Stimulated activated CD8-positive, alpha-beta memory T cell treated with anti-CD3 and anti-CD28 coated beads, Interleukin-7, amount 100 ng/mL, for 24 hours (primary cell): Measurements from ENCODE around the gene RPL27.

ENCODE experiments used
- DNase-seq: peaks from one replicate; pipeline ENCODE4 v3.0.0-alpha.2; 2020; ENCODE audit warnings: low read depth

The RPL27 gene

DNA sequence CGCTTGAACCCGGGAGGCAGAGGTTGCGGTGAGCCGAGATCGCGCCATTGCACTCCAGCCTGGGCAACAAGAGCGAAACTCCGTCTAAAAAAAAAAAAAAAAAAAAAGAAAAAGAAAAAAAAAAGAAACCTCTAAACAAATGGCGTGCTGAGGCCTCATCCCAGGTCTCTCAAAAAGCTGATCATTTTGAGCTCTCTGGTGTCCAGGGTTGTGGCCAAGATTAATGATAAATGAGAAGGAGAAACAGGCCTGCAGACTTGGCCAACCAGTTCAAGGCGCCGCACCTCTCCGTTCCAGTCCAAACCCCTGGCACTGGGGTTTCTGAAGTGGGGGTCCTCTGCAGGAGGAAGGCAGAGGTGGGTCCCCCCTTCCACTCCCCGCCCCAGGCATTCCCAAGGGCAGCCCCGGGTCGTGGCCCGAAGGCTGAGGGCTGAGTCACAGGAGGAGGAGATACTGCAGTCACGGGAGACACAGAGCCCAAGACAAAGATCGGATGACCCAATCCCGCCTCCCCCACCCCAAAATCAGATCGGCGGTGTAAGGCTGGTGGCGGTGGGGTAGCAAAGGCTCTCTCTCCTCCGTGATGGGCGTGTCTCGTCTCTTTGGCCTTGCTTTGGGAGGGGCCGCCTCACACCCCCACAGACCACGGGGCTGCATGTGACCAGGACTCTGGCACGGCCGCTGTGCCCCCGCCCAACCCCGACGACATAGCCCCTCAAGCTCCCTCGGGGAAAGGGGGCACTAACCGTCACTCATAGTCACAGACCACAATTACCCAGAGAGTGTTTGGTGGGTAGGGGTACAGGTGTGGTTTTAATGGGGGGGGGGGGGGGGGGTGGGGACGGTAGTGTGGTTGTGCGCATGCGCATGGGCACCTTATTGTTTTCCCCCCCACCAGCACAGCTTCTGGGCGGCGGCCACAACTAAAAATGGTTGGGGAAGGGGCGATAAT lies 22.8 kb downstream of the RPL27 start:
- no peak for DNase-seq

DNA sequence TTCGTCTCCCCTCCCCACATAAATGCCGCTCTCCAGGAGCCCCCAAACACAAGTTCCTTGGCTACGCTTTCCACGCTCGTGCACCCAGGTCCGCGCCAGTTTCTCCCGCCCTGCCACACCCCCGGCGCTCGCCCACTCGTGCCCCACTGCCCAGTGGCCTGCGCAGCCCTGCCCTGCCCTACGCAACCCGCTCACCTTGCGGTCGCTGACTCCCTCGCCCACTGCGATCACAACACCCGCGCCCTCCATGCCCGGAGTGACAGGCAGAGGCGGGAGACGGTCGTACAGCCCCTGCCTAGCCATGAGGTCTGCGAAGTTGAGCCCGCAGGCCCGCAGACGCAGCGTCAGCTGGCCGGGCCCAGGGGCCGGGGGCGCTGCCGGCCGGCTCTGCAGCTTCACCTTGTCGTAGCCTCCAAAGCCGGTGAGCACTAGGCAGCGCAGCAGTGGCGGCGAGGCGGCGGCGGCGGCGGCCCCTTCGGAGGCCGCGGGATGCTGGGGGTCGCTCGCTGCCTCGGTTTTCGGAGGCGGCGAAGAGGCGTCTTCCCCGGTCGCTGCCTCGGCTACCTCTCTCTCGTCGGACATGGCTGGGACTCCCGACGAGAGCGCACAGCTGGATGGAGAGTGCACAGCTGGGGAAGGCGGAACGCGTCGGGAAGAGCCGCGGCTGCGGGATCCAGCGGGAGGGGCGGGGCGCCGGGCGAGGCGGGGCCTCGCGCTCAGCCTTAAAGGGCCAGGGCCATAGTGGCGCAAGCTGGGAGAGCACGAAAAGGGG lies 23.7 kb downstream of the RPL27 start, which contains the start of gene VAT1:
VAT1 (minus strand) TSS at position 645 of the 772 bp plus-strand sequence; CDS start at position 582, 63 bp downstream.
- DNase-seq: no peak

DNA sequence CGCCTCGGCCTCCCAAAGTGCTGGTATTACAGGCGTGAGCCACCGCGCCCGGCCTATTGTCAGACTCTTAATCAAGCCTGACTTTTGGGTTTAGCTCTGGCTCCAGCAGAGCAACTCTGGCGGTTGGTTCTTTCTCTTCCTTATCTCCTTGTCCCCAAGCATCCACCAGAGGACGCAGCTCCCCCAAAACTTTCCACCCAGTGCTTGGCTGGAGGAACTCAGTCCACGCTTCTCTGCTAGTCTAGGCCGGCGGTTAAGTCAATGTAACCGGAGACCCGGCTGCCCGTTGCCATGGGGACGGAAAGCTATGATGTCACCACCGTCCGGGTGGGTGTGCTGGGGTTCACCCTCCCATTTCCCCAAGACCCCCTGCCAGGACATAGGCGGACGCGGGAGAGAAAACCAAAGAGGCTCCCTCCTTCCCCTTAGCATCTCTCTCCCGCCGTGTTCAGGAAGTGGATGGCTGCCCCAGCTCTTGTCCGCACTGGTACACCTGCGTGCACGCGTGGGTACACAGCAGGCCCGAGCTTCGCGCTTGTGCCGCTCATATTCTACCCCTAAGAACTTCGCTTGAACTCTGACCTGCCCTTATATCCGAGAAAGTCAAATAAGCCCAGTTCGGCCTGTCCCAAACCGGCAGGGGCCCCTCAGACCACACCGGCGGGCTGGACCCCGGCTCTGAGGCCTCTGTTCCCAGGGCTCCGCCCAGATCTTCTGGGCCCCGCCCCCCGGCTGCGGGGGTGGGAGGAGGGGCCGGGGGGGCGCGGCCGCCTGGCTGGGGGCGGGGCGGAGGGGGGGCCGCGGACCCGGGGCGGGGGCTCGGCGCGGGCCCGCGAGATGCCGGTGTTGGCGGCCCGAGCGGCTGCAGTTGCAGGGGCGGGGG lies 26.4 kb downstream of the RPL27 start, which contains the start of gene RND2:
RND2 (plus strand) TSS at position 825 of the 883 bp plus-strand sequence. CDS start 117 bp downstream, outside the sequence.
- DNase-seq: peak; percentile 56

DNA sequence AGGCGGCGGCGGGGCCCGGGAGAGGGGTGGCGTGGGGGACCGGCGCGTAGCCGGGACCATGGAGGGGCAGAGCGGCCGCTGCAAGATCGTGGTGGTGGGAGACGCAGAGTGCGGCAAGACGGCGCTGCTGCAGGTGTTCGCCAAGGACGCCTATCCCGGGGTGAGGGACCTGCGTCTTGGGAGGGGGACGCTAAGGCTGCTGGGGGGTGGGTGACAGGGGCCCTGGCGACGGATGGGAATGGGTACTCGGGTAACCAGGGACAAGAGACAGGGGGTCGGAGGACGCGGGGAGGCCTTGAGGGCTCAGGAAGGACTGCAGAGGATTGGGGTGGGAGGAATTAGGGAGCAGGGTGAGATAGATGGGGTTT lies 27.1 kb downstream of the RPL27 start:
- DNase-seq: no peak

DNA sequence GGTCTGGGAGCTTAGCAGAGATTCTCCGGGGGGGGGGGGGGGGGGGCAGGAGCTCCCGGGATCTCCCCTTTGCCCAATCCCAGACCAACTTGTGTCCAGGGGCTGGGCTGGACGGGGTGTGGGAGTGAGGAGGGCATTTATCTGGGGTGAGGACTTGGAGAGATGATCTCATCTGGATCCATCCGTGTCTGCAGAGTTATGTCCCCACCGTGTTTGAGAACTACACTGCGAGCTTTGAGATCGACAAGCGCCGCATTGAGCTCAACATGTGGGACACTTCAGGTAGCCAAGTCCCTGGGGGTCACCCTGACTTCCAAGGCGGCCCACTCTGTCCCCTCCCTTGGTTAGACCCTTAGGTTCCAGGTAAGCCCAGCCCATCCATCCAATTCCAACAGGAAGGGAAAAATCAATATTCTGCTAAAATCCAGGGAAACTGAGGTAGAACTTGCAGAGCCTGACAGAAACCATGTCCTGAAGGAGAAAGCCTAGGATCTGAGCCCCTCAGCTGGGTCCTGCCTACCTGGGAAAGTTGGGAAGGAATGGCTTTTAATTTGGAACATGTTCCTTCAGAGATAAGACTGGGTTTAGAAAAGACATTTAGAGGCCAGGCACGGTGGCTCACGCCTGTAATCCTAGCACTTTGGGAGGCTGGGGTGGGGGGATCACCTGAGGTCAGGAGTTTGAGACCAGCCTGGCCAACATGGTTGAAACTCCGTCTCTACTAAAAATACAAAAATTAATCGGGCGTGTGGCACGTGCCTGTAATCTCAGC lies 27.7 kb downstream of the RPL27 start:
- DNase-seq: no peak

DNA sequence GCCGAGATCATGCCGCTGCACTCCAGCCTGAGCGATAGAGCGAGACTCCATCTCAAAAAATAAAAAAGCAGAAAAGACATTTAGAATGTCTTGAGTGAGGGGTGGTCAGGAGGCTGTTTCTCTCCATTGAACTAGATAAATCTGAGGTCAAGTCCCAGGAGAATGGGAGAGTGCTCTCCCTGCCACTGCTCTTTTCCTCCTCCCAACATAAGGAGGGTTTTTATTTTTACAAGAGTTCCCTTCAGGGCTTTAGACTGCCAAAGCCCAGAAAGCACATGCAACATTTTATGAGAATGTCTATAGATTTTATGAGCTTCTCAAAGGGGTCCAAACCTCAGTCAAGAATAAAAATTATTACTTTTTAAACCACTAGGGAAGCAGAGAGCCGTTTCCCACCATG lies 28.4 kb downstream of the RPL27 start:
- no peak for DNase-seq

DNA sequence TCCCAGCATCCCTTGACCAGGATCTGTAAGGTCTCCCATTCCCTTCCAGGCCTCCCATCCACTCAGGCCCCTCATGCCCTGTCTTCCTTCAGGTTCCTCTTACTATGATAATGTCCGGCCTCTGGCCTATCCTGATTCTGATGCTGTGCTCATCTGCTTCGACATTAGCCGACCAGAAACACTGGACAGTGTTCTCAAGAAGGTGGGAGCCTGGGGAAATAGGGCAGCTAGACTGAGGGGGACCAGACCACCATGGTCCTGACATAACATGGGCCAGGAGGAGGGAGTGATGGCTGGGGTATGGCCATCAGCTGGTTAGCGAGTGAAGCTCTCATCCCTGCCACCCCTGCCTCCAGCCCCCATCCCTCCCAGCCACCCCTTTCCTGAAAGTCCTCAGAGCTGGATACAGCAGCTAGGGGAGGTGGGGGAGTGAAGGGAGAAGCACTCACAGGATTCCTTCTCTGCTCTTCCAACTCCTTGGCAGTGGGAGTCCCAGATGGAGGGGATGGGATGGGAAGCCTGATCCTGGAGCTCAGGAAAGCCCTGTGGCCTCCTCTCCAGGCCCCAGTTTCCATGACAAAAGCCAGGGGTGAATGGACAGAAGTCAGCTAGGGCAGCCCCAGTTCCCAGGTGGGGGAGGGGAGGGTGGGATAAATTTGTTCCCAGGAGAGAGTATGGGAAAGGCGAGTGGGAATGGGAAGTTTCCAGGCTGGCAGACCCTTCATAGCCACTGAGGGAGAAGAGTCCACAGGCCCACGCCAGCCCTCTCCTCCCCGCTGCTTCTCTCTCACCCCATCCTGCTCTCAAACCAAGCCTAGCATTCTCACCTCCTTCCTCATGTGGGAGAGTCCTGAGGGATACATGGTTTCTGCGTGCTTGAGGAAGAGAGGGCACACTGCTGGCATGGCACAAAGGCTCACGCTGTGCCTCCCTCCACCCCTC lies 29.1 kb downstream of the RPL27 start:
- no peak for DNase-seq

DNA sequence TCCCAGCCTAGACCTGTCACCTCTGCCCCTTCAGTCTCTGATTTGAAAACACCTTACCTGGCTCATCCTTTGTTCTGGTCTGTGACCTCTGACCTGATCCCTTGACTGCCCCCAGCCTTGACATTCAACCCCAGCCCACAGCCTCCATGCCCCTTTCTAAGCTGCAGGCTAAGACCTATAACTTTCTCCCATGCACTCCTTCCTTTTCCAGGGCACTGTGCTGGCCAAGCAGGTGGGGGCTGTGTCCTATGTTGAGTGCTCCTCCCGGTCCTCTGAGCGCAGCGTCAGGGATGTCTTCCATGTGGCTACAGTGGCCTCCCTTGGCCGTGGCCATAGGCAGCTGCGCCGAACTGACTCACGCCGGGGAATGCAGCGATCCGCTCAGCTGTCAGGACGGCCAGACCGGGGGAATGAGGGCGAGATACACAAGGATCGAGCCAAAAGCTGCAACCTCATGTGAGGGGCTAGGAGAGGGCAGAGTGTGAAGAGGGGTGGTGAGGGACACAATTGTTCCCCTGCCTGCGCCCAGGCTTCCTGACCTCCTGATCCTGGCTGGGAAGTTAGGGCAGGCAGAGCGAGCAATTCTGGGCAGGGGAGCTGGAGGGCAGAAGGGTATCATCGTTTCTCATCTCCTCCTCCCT lies 30.1 kb downstream of the RPL27 start:
- no peak for DNase-seq

DNA sequence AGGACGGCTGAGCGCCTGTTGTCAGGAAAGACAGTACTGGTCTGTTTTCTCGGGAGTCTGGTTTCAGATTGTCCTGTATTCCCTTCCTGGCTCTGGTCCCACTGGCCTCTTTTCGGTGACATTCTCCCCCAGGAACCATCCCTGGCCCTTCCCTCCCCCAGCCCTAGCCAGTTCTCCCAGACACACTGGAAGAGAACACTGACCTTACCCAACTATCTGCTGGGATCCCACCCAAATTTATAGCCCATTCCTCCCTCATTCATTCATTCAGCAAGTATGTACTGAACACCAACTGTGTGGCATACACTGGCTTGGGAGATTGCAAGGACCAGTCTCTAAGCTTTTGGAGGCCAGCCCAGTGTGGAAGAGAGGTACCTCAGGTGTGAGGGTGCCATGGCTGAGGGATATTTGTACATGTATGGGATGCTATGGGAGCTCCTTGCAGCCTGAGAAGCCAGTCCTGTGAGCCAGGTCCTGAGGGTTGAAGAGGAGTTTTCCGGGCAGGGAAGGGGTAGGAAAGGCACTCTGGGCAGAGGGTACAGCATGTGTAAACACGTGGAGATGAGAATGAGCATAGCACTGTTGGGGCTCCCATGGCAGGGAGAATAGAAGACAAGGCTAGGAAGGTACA lies 32.0 kb downstream of the RPL27 start:
- no peak for DNase-seq

DNA sequence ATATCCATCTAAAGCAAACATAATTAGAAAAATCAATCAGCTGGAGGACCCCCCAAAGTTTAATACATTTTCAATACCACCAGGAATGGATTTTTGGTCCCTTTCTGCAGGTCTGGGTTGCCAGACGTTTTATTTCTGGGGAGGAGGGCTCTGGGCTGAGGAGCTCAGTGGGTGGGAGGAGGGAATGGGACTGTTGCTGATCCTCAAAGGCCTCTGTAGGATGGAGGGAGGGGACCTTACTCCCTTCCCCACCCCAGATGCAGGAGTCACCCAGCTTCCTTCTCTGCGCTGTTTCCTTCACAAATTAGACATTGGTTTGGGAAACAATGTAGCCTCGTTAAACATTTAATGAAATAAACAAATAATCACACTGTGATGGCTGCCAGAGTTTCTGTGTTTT lies 33.4 kb downstream of the RPL27 start:
- DNase-seq: no peak

DNA sequence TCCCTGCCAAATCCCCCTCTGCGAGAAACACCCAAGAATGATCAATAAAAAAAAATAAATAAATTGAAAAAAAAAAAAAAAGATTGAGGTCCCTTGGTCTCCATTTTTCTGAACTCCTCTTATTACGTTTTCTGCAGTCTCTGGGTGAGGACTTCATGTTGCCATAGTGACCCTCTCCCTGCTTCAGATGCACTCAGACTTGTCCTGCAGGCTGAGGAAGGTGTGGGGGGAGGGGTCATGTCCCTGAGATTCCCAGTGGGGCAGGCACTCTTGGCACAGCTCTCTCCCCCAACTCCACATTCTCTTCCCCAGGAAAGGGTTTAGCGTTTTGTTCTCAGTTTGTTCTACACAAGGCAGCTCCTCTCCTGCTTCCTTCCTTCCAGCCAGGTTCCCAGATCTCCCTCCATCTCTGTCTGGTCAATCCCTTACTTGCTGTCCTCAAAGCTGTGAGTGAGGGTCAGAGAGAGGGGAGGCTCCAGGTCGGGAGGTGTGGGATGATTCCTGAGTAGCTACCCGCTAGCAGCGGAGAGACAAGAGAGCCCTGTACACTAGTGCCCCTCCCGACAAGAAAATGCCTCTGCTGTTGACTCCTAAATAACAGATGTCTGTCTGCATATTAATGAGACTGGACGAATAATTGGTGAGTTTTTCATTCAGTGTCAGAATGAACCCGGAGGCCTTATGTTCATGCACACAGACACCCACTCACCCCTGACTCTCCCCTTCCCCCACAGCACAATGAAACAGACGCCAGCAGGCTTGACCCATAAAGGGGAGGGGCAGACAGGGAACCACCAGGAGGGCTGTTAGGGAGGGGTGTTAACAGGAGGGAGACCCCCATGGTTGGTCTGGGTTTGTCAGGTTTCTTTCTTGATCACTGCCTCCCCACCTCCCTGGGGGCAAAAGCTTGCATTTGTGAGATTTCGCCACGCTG lies 36.0 kb downstream of the RPL27 start:
- DNase-seq: no peak

DNA sequence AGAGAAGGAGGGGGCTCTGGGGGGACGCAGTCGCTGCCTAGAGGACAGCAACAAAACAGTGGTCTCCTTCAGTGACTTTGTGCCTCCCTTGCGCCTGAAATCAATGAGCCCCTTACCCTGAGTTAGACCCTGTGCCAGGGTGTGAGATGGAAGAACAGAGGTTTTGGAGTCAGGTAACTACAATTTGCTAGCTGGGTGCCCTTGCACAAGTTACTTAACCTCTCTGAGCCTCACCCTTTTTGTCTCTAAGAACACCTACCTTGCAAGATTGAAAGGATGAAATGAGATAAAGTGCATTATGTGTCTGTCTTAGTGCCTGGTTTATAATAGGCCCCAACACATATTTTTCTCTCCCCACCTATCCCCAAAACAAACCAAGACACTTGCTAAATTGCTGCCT lies 36.7 kb downstream of the RPL27 start:
- DNase-seq: no peak

DNA sequence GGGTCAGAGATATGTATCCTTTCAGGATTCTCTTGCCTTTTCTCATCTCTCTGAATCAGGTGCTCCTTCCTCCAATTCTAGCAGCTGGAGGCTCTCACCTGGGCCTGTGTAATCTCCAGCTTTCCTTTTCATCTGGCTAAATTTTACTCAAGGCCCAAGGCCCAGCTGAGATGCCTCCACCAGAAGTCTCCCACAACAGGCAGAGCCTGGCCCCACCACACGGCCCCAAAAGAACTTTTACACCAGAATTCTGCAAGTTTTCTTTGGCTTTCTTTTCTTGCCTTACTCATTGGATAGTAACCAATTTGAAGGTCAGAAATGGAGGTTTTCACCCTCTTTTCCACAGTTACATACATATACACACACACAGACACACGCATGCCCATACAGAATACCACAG lies 41.4 kb downstream of the RPL27 start:
- no peak for DNase-seq

DNA sequence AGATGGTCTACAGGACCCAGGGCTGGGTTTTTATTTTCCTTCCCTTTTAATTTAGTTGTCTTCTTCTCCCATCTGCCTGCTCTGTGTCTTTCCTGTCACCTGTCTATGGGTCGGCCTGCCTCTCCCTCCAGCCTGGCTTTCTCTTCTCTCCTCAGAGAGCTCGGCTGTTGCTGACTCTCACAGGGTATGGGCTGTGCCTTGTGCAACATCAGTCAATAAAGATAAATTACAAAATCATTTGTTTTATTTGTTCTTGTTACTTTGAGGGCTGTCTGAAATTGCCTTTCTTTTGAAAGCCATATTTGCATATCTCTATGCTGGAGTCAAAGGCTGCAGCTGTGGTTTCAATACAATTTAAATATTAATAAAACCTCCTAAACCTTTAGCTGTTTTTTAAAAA lies 42.4 kb downstream of the RPL27 start:
- DNase-seq: no peak

DNA sequence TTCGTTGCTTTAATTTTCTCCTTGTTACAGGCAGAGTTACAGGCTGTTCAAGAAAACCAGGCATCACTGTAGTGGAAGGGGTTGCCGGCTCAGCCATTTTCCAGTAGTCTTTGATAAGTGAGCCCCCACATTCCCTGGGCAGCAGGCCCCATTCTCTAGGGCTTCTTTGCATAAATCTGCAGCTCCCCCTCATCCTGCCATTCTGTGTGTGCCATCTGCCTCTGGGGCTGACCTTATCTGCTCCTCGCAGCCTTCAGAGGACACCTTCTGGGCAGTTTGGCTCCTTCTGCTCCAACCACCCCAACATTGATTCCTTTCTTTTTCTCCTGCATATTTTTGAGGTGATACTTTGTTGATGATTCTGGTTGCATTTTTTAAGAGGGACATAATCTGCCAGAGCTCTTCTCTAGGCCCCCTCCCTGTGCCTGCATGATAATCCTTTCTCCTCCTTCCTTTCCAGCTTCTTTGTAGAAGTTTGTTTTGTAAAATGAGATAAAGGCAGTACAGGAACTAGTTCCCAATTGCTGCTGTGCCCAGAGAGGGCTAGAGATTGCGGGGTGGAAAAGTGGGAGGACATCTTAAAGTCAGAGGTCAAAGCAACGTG lies 43.9 kb downstream of the RPL27 start:
- no peak for DNase-seq

DNA sequence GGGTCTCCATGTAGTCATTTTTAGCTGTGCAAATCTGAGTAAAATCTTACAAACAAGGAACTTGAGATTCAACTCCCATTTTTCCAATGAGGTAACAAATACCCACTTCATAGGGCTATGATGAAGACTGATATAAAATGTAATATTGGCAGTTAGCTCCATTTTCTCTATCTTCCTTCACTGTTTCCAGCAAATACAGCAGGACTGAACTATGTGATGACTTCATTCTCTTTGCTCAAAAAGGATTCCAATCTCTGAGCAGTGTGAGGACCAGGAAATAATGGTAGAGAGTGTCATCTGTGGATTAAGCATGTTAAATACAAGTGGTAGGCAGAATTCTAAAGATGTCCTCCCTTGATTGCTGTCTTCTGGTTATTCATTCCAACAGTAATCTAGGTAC lies 45.1 kb downstream of the RPL27 start:
- no peak for DNase-seq

DNA sequence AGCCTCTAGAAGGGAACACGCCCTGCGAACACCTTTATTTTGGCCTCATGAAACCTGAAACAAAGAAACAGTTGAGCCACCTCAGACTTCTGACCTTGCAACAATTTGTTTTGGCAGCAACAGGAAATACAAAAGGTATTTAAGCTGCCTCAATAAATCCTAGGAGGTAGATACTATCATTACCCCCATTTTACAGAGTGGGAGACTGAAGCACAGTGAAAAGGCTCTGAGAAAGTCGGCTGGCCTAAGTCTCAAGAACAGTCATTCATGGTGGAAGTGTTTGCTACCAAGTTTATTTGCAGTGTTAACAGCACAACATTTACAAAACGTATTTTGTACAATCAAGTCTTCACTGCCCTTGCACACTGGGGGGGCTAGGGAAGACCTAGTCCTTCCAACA lies 45.8 kb downstream of the RPL27 start:
- no peak for DNase-seq

DNA sequence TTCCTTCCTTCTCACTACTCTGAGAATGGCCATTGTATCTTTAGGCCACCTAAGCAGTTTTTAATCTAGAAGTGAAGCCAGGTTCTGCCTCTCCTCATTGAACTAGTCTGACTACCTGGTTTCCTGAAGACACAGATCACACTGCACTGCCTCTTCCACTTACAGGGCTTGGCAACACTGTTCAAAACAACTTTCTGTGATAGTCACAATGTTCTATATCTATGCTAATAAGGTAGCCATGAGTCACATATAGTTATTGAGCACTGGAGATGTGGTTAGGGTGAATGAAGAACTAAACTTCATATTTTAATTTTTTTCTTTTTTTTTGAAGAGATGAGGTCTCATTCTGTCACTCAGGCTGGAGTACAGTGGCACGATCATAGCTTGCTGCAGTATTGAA lies 53.8 kb downstream of the RPL27 start:
- no peak for DNase-seq
